GM19035 (cell line): ENCODE results near the gene NEK4.

Experiments used
- ATAC-seq: cut with Tn5 transposase; IDR thresholded peaks from one replicate; pipeline ENCODE4 v1.9.1; 2021; ENCODE audit not compliant: unreplicated experiment

Gene NEK4

DNA sequence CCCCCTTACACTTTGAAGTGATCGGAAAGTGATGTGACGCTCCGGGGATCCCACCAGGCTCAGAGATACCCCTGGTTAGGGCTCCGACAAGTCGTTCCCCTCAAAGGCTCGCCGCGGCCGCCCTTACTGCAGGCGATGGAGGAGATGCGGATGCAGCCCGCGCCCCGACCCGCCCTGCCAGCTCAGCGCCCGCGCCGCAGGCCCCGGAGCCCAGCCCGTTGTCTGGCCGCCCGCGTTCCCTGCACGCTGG is 65.4 kb downstream of the NEK4 start:
- no peak for ATAC-seq

GRCh38 chr3:52704611-52705437 is 65.9 kb downstream of the NEK4 start:
- peak; percentile 3 for ATAC-seq

- ATAC-seq, result no peak
Observed at GRCh38 chr3:52703341-52703740, 67.4 kb downstream of the NEK4 start.

DNA sequence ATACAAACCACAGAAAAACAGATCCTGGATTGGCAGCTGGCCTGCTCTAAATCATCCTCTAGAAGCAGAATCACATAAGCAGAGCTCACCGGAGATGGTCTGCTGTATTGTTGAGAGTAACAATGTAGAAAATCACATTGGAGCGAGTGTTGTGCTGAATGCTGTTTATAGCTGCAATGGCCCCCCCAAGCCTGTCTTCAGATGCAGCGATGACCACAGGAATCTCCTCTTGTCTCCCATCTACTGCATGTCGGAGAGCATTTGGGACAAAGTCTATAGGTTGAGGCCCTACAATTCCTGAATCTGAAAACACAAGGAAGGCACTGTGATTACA is 73.1 kb downstream of the NEK4 start:
- no peak for ATAC-seq

- ATAC-seq, result no peak
Observed at GRCh38 chr3:52696830-52697631, 73.7 kb downstream of the NEK4 start.

- no peak for ATAC-seq
Observed at GRCh38 chr3:52695798-52696671, 74.7 kb downstream of the NEK4 start.

- ATAC-seq, result no peak
Observed at GRCh38 chr3:52694528-52695189, 76.1 kb downstream of the NEK4 start.

GRCh38 chr3:52693071-52693470 is 77.7 kb downstream of the NEK4 start:
- ATAC-seq, result no peak

DNA sequence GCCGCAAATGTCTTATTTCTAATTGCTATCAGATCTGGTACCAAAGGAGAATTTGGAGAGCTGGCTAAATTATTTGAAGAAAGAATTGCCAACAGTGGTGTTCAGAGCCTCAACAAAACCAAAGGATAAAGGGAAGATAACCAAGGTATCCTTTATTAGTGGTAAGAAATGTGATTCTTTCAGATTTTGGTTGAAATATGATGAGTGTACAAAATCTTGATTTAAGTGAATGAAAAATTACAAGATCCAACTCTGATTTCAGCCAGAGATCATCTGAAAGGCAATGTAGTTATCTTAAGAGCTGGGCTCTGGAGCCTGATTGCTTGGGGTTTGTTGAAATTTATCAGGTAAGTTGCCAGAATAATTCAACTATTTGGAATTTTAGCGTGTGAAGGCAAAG is 80.2 kb downstream of the NEK4 start:
- ATAC-seq, result no peak

GRCh38 chr3:52689151-52689550 is 81.6 kb downstream of the NEK4 start:
- ATAC-seq, result no peak

GRCh38 chr3:52688266-52688665 is 82.5 kb downstream of the NEK4 start:
- no peak for ATAC-seq

GRCh38 chr3:52685709-52686691 is 84.7 kb downstream of the NEK4 start, which contains the start of the genes GNL3 and PBRM1:
Gene GNL3 (plus strand): TSS chr3:52686032. CDS start chr3:52686093, 61 bp downstream.
Gene PBRM1 (minus strand): TSS chr3:52685913.
- peak; percentile 78 for ATAC-seq

GRCh38 chr3:52685285-52685708 is 85.4 kb downstream of the NEK4 start:
- ATAC-seq, result peak; percentile 72

GRCh38 chr3:52684184-52684583 is 86.6 kb downstream of the NEK4 start:
- no peak for ATAC-seq

- no peak for ATAC-seq
Observed at GRCh38 chr3:52683611-52684010, 87.1 kb downstream of the NEK4 start.

DNA sequence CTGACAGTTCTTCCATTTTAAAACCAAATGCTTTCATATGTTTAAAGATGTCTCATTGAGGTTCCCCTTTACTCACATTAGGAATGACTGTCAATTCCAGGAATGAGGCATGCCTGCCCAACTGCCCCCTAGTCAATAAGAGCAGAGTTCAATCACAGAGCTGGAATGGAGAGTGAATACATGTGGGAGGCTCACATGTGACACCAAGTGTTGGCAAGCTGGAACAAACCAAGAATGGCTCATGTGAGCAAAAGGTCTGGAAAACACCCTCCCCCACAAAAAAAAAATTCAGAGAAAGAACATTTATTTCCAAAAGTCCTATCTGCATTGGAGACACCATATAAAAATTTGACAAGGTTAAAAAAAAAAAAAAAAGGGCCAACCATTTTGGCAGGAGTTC is 88.7 kb downstream of the NEK4 start:
- ATAC-seq, result no peak

DNA sequence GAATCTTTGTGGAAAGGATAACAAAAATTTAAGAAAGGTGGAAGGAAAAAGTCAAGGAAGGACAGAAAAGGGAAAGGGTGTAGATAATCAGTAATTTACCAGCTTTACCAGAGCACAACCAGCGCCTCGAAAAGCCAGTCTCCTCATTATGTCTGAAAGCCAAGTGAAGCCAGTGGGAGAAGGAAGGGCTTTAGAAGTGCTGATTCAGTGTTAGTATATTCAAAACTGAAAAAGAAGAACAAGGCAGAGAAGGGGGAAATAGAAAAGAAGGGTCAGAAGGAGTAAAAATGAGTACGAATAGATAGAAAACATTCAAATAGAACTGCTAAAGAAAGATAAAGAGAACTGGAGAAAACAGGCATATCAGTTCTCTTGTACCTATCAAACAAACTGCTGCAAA is 89.1 kb downstream of the NEK4 start:
- ATAC-seq, result no peak

- ATAC-seq, result no peak
Observed at GRCh38 chr3:52679811-52680210, 90.9 kb downstream of the NEK4 start.

DNA sequence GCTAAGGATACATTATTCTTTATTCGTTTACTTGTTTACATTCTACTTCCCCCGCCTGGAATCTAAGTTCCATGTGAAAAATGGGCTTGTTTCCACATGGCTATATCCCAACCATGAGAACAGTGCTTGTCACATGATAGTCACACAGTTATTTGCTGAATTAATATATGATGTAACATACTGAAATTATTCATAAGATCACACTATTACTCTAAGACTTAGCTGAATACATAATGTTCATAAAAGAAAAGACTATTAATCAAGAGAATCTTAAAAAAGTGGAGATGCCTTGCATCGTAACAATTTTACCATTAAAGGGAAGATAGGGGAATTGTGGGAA is 91.6 kb downstream of the NEK4 start:
- ATAC-seq, result no peak
